HepG2 (cell line): Measurements from ENCODE around the gene DDX10. TPM values are rescaled to one million over a fixed set of nuclear protein-coding genes. Genes with fewer than 3 reads are reported as not detected.

Experiments used
- ZNF878 ChIP-seq: sonication (generic); formaldehyde crosslinking; IDR thresholded peaks from 2 replicates; pipeline ENCODE4 v1.8.1; 2023; ENCODE audit warnings: mild to moderate bottlenecking, missing genetic modification reagents, moderate library complexity
- polyA plus RNA-seq, 8 experiments: library from polyadenylated mRNA; depleted of rRNA in 3 of 8; stranded (reverse) in 7 of 8; unstranded in 1 of 8; fragments of >200 nt; fragmentation: Illumina TruSeq in 4 of 8; extraction: Trizol in 4 of 8; gene quantifications; 2 replicates each; pipeline versions ENCODE4 v1.2.1 to v1.2.3, GENCODE V29; 2011 to 2016; ENCODE audit warnings: low read depth in 4 of 8, missing spikeins in 1 of 8, mixed read lengths in 1 of 8; ENCODE audit not compliant: insufficient read depth in 1 of 8
- total RNA-seq, 5 experiments: library from RNA; depleted of rRNA; stranded (reverse); fragments of >200 nt; fragmentation: Illumina TruSeq; extraction: Trizol; gene quantifications; 2 replicates each; pipeline ENCODE4 v1.2.3, GENCODE V29; 2016; ENCODE audit warnings: low read depth in 1 of 5
- TF ChIP-seq, protein P1 (sequence below), 2 experiments: fragments of 450-650 bp in 1 of 2; sonication (generic) in 1 of 2; formaldehyde crosslinking in 1 of 2; IDR thresholded peaks; 2 replicates each; pipeline versions ENCODE4 v1.6.1 to v1.8.0; 2016 to 2022; ENCODE audit warnings: antibody characterized with exemption in 1 of 2, mild to moderate bottlenecking in 1 of 2, missing genetic modification reagents in 1 of 2
- TF ChIP-seq, protein P2 (sequence below): sonication (generic); formaldehyde crosslinking; IDR thresholded peaks from 2 replicates; pipeline ENCODE4 v1.8.0; 2022; ENCODE audit warnings: mild to moderate bottlenecking, missing genetic modification reagents, moderate library complexity
- TF ChIP-seq, protein P3 (sequence below): sonication (generic); formaldehyde crosslinking; IDR thresholded peaks from 2 replicates; pipeline ENCODE4 v1.5.0; 2020; ENCODE audit warnings: mild to moderate bottlenecking, missing genetic modification reagents, moderate library complexity

The DDX10 gene
- total and polyA plus RNA-seq, 2 of the 13 experiments (the other 11 are each of a cell fraction or from before 2014, with no cell fraction given): 17.0 to 32.0 TPM

DNA sequence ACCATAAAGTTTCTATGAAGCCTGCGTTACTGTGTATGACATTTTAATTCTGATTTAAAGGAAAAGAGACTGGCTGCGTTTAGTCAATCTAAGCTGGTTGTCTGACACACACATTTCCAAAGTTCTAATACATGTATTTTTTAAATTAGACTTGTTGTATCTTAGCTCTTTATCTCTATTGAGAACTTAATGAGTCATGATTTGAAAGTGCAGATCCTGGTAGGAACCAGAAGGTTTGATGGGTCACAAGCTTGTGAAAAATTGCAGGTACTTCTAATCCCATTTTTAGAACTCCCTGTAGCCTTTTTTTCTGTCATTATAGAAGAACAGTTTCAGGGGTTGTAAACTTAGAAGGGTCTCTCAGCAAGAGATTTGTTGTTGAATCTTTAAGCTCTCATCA lies 210.3 kb downstream of the DDX10 start (continued):
- TF ChIP-seq, protein P1, sequence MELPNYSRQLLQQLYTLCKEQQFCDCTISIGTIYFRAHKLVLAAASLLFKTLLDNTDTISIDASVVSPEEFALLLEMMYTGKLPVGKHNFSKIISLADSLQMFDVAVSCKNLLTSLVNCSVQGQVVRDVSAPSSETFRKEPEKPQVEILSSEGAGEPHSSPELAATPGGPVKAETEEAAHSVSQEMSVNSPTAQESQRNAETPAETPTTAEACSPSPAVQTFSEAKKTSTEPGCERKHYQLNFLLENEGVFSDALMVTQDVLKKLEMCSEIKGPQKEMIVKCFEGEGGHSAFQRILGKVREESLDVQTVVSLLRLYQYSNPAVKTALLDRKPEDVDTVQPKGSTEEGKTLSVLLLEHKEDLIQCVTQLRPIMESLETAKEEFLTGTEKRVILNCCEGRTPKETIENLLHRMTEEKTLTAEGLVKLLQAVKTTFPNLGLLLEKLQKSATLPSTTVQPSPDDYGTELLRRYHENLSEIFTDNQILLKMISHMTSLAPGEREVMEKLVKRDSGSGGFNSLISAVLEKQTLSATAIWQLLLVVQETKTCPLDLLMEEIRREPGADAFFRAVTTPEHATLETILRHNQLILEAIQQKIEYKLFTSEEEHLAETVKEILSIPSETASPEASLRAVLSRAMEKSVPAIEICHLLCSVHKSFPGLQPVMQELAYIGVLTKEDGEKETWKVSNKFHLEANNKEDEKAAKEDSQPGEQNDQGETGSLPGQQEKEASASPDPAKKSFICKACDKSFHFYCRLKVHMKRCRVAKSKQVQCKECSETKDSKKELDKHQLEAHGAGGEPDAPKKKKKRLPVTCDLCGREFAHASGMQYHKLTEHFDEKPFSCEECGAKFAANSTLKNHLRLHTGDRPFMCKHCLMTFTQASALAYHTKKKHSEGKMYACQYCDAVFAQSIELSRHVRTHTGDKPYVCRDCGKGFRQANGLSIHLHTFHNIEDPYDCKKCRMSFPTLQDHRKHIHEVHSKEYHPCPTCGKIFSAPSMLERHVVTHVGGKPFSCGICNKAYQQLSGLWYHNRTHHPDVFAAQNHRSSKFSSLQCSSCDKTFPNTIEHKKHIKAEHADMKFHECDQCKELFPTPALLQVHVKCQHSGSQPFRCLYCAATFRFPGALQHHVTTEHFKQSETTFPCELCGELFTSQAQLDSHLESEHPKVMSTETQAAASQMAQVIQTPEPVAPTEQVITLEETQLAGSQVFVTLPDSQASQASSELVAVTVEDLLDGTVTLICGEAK (IDR thresholded peaks at IDR 0.05): no peak
- TF ChIP-seq, protein P1 (CRISPR knock-in tag; IDR thresholded peaks at IDR 0.05): no peak
- TF ChIP-seq, protein P2, sequence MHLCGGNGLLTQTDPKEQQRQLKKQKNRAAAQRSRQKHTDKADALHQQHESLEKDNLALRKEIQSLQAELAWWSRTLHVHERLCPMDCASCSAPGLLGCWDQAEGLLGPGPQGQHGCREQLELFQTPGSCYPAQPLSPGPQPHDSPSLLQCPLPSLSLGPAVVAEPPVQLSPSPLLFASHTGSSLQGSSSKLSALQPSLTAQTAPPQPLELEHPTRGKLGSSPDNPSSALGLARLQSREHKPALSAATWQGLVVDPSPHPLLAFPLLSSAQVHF (CRISPR knock-in tag): no peak
- no peak for TF ChIP-seq ZNF878 (CRISPR knock-in tag)
- TF ChIP-seq, protein P3, sequence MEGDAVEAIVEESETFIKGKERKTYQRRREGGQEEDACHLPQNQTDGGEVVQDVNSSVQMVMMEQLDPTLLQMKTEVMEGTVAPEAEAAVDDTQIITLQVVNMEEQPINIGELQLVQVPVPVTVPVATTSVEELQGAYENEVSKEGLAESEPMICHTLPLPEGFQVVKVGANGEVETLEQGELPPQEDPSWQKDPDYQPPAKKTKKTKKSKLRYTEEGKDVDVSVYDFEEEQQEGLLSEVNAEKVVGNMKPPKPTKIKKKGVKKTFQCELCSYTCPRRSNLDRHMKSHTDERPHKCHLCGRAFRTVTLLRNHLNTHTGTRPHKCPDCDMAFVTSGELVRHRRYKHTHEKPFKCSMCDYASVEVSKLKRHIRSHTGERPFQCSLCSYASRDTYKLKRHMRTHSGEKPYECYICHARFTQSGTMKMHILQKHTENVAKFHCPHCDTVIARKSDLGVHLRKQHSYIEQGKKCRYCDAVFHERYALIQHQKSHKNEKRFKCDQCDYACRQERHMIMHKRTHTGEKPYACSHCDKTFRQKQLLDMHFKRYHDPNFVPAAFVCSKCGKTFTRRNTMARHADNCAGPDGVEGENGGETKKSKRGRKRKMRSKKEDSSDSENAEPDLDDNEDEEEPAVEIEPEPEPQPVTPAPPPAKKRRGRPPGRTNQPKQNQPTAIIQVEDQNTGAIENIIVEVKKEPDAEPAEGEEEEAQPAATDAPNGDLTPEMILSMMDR (CRISPR knock-in tag): no peak
